ENCODE measurements around the gene KRT14.
"Not testable (repeated sequence)": the region's sequence is repeated elsewhere in the genome, so short reads cannot be mapped to it uniquely, and the experiment has no call there.

Gene KRT14

GRCh38 chr17:41602524-41602923 is 15.8 kb upstream of the KRT14 start:
- DNase-seq (ENCODE audit: low read depth): no peak

DNA sequence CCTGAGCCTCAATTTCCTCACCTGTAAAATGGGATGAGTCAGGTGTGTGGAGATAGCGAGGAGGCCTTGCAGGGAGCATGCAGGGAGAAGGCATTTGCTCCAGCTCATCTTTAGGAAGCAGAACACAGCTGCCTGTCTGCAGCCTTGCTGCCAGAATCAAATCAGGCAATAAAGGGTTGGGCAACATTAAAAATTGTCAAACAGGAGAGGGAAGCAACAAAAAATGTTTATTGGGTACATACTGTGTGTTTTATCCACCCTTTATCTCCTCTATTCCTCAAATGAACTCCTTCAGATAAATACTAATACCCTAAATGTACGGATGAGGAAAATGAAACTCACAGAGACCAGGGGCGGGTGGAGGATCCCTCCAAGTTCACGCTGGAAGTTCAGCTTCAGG is 13.6 kb upstream of the KRT14 start:
- DNase-seq (ENCODE audit: low read depth): no peak

DNA sequence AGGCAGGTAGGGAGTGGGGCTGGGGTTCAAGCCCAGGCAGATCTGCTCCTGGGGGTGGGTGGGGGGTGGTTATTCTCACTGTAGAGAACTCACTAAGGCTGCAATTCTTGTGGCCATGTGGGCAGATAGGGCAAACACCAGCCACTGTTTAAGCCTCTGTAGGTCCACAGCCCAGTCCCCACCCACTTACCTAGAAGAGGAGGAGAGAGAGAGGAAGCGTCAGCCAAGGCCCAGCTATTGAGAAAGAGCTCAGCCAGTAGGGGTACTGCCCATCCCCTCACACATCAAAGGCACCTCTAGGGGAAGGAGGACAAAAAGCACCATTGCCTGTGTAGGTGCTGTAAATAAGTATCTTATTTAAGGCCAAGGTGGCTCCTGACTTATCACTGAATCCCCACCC is 13.0 kb upstream of the KRT14 start:
- no peak for DNase-seq (ENCODE audit: low read depth)

DNA sequence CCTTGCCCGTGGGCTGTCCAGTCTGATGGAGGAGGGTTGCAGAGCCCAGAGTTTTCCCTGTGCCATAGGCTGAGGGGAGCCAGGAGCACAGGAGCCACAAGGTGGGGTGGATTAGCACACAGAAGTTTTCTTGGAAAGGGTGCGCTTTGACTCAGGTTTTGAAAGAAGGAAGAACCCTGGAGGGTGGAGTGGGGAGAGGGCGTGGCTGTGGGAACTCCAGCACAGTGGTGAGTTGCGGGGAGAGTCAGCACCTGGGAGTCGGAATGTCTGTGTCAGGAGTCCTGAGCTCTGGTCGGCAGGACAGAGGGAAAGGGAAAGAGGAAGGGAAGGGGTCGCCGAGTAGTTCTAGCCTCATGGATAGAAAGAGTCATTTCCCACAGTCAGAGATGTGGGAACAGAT is 8.9 kb upstream of the KRT14 start:
- DNase-seq (ENCODE audit: low read depth): no peak

- no peak for DNase-seq (ENCODE audit: low read depth)
These were observed 7.7 kb upstream of the KRT14 start for GRCh38 chr17:41594363-41594915.

DNA sequence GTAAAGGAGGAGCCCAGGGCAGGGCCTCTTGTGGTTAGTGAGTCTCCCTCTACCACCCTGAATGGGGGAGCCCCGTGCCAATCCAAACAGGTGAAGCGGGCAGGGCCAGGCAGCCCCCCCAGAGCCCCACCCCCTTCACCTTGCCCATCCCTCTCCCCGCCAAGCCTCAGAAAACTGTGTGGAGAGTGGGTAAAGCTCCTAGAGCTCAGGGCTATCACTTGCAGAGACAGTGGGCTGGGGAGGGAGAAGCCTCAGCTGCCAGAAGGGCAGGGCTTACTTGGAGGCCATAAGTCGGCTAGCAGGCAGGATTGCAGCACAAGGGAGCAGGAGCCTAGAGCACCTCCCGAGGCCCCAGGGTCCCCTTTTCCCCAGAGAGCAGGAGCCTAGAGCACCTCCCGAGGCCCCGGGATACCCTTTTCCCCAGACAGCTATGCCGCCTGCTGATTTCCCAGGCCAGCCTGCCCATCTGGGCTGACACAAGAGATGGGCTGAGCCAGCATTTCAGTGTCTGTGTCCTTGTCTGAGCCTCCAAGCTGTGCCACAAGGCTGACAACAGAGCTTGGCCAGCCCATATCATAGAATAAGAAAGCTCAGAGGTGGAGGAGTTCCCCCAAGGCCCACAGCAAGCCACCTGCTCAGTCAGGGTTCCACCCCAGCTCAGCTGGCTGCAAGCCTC is 6.7 kb upstream of the KRT14 start:
- DNase-seq (ENCODE audit: low read depth): no peak

GRCh38 chr17:41592601-41593305 is 6.1 kb upstream of the KRT14 start:
- no peak for DNase-seq (ENCODE audit: low read depth)

GRCh38 chr17:41589301-41589700 is 2.6 kb upstream of the KRT14 start:
- DNase-seq (ENCODE audit: low read depth): no peak

DNA sequence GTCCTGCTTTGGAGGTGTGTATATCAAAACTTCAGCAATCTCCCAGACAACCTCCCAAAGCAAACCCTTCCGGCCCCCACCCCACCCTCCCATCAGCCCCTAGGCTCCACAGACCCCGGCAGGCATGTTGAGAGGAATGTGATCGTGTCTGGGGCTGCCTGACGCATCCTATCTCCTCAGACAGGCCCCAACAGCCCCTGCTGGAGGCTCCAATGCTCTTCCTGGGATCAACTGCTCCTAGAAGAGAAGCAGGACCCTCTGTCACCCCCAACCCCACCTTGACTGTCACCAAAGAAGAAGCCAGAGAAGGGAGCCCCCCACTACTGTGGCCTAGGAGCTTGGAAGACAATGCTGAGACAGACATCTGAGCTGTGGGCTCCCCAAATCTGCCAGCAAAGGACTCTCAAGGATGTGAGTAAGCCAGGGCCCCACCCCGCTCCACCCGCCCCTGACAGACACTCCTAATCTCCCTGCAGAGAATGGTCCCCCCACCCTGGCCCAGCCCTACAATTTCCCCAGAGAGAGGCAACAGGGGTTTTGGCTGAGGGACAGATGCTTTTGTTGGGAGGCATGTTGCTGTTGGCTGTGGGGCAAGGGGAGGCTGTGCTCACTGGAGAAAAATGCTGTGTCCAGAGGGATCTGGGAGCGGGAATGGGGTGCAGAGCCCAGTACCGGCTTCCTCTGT is 1.6 kb upstream of the KRT14 start:
- DNase-seq (ENCODE audit: low read depth): no peak

GRCh38 chr17:41585301-41586056 is 1.2 kb downstream of the KRT14 start:
- DNase-seq (ENCODE audit: low read depth): no peak

GRCh38 chr17:41584331-41584927 is 2.3 kb downstream of the KRT14 start:
- DNase-seq (ENCODE audit: low read depth): not testable (repeated sequence)

- no peak for DNase-seq (ENCODE audit: low read depth)
These were observed 3.3 kb downstream of the KRT14 start for GRCh38 chr17:41583137-41584127.

DNA sequence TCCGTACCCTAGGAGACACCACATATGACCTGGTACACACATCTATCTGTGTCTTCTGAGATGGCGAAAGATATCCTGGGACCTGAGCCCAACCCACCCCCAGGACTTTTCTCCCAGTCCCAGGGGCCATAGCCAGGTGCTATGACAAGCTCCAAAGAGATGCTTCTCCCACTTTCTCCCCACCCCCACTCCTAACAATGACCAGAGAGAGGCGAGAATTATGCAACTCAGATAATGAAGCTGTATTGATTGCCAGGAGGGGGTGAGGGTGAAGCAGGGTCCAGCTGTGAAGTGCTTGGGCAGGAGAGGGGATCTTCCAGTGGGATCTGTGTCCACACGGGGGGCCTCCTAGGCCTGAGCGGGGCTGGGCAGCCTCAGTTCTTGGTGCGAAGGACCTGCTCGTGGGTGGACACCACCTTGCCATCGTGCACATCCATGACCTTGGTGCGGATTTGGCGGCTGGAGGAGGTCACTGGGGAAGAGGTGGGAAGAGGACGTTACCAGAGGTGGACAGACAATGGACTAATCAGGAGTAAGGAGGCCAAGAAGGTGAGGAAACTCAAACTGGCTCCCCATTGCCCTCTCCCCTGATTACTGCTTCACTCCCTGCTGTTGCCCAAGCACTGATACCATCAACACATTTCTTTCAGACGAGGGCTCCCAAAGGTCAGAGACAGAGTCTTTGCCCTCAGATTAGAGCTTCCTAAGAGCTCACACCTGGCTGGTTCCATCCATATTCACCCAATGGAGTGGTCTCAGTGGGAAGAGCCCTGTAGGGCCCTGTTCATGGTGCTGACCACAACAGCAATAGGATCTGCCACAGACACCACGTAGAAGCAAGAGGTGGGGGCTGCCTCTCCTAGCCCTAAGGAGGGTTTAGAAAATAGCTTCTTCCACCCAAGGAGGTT is 4.4 kb downstream of the KRT14 start:
- DNase-seq (ENCODE audit: low read depth): not testable (repeated sequence)

DNA sequence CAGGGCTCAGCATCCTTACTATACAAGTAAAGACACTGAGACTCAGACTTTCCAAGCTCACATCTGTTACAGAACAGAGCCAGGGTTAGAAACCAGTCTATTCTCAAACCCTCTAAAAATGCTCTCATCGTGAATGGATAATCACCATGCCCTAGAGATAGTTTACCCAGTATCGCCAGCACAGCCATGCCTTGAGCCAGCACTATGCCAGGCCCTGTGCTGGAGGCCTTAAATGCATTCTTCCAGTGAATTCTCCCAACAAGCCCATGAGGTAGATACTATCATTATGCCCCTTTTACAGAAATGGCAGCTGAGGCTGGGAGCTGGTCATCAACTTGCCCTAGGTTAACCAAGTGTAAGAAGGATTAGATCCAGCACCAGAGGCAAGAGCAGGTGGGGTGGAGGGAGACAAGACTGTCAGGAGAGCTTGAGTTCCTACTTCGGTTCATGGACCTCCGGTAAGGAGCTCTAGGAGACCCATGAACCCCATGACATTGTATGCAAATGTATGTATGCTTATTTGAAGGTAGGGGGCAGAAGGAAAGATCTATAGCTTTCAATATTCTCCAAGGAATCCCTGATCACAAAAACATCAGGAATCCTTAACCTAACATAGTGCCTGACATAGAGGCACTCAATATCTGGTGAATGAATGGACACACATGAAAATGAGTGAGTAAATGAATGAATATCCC is 5.2 kb downstream of the KRT14 start:
- no peak for DNase-seq (ENCODE audit: low read depth)

- no peak for DNase-seq (ENCODE audit: low read depth)
These were observed 5.9 kb downstream of the KRT14 start for GRCh38 chr17:41580687-41581365.

- no peak for DNase-seq (ENCODE audit: low read depth)
These were observed 6.5 kb downstream of the KRT14 start for GRCh38 chr17:41580244-41580575.

DNA sequence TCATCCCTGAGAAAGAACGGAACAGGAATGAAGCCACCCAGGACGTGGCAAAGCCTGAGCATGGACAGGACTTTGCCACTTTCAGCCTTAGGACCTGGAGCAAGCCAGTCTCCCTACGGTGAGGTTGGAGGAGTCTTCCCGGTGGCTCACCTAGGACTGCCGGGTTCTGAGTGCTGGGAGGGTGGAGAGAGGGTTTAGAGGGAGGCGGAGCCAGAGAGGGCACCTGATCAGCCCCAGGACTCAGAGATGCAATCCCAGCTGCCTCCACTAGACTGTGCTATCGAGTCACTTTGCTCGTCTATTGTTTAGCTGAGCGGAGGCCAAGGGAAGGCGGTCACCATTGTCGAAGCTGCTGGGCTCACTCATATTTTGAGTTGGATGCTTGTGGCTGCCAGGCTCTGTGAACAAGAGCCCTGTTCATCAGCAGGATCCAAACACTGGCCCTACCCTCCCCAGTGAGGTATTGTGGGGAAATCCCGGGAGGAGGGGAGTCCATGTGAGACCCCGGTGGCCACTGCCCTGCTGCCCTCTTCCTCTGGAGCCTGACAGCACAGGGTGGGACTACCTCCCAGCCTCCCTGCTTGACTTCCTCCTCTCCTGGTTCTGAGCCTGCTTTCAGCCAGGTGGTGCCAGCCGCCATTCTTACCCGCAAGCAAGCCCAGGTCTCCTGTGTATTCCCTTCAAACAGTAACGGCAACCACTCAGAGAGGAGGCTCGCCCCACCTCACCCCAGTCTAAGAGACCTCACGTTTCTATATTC is 7.0 kb downstream of the KRT14 start:
- peak; percentile 46 for DNase-seq (ENCODE audit: low read depth)

GRCh38 chr17:41578971-41579370 is 7.7 kb downstream of the KRT14 start:
- no peak for DNase-seq (ENCODE audit: low read depth)

All from stimulated activated CD8-positive, alpha-beta memory T cell treated with anti-CD3 and anti-CD28 coated beads, Interleukin-4, amount 100 ng/mL, for 24 hours (primary cell).